Lung microvascular endothelial cell (primary cell): ENCODE data around the gene THBS3. TPM values are rescaled to one million over a fixed set of nuclear protein-coding genes. Genes with fewer than 3 reads are reported as not detected.
"Not testable (repeated sequence)": the region's sequence is repeated elsewhere in the genome, so short reads cannot be mapped to it uniquely, and the experiment has no call there.

Source experiments
- DNase-seq, 2 donors: peaks; one replicate each; pipeline versions ENCODE4 v3.0.0 to v3.0.0-alpha.2; 2010; ENCODE audit warnings: low read depth in 2 of 2
- total RNA-seq: library from RNA; depleted of rRNA; stranded (reverse); fragments of >200 nt; gene quantifications from 2 replicates; pipeline ENCODE4 v1.2.1, GENCODE V29; 2014

THBS3 gene
- total RNA-seq, 1 donor from 2014 or later, result 7.9 TPM

- not testable (repeated sequence) for DNase-seq
Observed at GRCh38 chr1:155189926-155190325, 17.8 kb downstream of the THBS3 start.

- DNase-seq, result no peak
Observed at GRCh38 chr1:155188268-155188667, 19.4 kb downstream of the THBS3 start.

GRCh38 chr1:155187456-155187891 lies 20.2 kb downstream of the THBS3 start:
- DNase-seq, result no peak

DNA sequence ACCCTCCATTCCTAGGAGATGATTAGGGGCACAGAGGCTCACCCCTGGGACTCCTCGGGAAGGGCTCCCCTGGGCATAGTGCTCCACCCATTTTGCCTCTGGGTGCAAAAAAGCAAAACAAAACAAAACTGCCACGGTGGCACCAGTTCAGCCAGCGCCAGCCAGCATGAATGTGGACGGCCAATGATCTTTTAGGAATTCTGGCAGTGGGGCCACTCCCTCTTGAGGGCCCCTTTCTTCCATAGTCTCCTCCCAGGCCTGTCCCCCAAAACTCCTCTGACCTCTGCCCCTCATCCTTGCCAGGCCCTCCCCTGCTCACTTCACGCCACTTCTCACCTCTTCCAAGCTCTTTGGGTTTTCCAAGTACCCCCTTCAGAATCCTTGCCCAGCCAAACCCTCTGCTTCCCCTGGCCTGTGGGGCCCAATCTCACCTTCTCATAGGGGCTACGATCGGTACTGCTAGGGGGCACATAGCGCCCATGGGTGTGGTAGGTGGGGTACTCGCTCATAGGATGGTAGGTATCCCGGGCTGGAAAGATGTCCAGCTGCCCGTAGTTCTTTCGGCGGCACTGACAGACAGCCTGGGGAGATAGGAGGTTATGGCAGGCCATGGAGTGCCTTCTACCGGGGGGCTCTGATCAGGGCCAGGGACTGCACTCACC lies 20.8 kb downstream of the THBS3 start:
- no peak for DNase-seq

DNA sequence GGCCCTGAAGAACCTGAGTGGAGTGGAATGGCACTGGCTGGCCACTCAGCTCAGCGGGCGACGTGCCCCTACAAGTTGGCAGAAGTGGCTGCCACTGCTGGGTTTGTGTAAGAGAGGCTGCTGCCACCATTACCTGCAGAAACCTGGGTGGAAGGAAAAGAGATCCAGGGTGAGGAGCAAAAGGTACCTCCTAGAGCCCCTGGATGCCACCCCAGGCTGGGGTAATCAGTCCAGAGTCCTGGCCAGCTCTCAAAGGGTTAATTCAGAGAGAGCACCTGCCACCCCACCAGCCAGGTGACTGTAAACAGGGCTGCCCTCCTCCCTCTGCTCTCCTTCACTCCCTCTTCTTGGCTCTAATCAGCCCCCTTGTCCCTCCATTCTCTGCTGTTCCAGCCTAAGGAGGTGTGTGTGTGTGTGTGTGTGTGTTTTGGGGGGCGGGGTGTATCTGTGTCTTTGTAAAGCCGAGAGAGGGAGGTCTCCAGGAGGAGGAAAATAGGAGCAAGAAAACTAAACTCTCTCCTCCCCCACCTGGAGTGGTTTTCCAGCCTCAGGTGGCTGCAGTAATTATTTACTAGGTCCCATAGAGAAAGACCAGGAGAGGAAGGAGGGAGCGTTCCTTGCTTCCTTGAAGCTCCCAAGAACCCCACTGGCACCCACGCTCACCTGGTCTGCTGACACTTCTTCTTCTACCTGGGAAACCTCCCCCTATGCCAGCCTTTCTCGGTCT lies 21.5 kb downstream of the THBS3 start:
- no peak for DNase-seq

GRCh38 chr1:155185783-155186066 lies 22.0 kb downstream of the THBS3 start:
- DNase-seq, result no peak

- no peak for DNase-seq
Observed at GRCh38 chr1:155184835-155185782, 22.6 kb downstream of the THBS3 start.

DNA sequence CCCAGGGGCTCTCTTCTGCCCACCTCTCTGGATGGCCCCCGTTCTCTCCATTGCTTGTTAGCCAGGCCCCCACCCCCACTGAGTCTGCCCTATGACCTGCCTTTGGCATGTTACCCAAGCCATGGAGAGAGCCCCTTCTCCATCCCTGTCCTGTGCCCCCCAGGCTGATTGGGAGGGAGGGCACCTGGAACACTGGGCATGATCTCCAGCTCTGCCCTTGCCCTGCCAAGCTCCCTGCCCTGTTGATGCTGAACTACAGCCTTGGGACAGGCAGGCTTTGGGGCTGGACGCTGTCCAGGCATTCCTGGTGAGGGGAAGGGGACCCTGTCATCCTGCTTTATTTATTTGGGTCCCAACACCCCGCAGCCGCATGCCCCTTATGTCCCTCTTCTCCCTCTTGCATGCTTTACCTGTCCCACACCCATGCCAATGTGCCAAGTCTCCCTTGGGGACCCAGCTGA lies 23.3 kb downstream of the THBS3 start:
- DNase-seq, result no peak

- DNase-seq, result no peak
Observed at GRCh38 chr1:155183775-155184221, 23.9 kb downstream of the THBS3 start.

DNA sequence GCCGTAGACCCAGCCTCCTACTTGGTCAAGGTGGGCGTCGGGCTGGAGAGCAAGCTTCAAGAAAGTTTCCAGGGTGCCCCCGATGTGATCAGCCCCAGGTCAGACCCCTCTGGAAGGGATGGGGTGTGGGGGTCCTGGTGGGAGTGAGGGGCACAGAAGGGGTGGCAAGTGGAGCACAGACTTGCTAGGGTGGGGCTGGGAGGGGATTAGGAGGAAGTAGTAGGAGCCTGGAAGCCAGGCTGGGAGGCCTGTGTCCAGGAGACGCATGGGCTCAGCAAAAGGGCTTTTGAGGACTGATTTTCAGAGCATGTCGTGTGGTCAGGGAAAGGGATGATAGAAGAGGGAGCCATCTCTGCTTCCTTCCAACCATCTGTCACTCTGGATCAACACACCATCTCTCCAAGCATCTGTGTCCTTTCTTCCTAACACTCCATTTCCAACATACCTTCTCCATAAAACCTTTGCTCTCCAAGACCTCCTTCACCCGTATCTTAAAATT lies 25.6 kb downstream of the THBS3 start:
- DNase-seq, result no peak

- no peak for DNase-seq
Observed at GRCh38 chr1:155181371-155182051, 26.2 kb downstream of the THBS3 start.

DNA sequence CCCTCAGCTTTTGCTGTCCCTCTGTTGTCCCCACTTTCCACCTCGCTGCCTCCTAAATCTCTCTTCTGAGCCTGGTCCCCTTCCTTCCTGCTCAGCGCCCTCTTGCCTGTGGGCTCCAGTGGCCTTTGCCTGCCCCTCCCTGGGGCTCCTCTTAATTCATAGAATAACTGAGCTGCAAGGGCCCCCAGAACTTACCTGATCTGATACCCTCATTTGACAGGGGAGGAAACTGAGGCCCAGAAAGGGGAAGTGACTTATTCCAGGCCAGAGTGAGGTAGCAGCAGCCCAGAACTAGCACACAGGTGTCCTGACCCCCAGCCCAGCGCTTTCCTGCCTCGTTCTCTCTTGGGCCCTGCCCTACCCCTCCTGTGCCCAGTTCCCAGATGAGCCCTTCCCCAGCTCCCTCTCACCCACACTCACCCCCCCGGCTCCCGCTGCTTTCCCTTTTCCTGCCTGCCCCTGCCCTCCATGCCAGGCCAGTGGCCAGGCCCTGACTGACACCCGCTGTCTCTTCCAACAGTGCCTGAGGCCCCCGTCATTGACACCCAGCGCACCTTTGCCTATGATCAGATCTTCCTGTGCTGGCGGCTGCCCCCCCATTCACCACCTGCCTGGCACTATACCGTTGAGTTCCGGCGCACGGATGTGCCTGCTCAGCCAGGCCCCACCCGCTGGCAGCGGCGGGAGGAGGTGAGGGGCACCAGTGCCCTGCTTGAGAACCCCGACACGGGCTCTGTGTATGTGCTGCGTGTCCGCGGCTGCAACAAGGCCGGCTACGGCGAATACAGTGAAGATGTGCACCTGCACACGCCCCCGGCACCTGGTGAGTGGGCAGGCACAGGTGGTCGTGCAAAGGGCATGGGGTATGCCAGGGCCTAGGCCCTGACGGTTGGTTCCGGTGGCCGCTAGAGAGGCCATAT lies 28.3 kb downstream of the THBS3 start:
- no peak for DNase-seq

DNA sequence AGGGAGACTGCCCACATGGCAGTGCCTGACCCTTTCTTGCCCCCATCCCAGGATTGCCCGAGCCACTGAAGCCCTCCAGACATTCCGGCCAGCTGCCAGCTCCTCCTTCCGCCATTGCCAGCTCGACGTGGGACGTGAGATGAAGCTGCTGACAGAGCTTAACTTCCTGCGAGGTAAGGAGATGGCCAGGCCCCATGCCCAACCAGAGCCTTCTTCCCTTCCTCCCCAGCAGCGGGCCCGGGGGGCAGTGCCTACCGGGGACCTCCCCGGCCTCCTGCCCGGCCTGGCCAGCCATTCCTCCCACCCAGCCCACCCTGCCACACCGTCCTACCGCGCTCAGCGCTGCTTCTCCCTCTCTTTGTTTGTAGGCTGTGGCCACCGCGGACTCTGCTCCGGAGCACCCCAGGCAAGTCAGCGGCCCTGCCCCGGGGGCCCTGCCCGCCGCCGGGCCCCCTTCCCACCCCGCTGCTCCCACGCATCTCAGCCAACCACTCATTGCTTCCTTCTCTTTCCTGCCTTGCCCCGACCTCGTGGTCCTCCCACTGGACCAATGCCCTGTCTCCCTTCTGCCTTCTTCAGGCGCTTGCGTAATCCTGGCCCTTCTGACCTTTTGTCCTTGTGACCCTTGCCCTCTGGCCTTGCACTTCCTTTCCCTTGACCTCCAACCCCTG lies 29.1 kb downstream of the THBS3 start:
- no peak for DNase-seq

GRCh38 chr1:155177918-155178281 lies 29.8 kb downstream of the THBS3 start:
- DNase-seq, result no peak

DNA sequence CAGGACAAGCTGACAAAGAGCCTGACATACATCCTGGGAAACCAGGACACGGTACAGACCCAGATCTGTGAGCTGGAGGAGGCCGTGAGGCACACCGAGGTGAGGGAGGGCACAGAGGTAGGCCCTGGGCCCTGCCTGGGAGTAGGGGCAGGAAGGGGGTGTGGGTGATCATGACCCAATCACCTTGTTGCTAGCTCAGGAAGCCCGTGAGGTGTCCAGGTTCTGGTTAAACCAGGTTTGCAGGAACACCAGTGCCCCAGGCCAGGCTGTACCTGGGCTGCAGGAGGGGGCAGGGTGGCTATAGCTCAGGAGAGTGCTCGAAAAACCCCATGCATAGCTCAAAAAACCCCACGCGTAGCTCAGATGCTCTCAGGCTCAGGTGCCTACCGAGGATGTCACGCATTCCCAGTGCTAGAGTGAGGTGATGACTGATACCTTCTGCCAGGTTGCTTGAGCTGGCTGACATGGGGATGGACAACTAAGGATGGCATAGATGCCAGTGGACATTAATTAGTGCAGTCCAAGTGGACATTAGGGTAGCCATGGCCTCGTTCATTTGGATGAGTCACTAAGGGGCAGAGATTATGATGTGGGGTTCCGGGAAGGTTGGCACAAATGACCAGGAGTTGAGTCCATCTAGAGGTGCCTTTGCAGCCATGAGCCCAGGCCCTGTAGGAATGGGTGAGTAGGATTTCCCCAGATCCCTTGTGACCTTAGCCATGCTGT lies 30.3 kb downstream of the THBS3 start:
- DNase-seq, result no peak

GRCh38 chr1:155176544-155177071 lies 31.1 kb downstream of the THBS3 start:
- DNase-seq, result peak; percentile 71 to 76

DNA sequence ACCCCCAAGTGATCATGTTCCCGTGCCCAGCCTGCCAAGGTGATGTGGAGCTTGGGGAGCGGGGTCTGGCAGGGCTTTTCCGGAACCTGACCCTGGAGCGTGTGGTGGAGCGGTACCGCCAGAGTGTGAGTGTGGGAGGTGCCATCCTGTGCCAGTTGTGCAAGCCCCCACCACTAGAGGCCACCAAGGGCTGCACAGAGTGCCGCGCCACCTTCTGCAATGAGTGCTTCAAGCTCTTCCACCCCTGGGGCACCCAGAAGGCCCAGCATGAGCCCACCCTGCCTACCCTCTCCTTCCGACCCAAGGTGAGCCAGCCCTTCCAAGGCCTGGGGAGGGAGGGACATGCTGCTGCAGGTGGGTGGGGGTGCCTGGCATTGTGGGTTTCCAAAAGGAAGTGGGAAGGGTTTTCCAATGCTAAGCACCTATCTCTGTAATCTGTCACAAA lies 31.7 kb downstream of the THBS3 start:
- DNase-seq, result no peak

DNA sequence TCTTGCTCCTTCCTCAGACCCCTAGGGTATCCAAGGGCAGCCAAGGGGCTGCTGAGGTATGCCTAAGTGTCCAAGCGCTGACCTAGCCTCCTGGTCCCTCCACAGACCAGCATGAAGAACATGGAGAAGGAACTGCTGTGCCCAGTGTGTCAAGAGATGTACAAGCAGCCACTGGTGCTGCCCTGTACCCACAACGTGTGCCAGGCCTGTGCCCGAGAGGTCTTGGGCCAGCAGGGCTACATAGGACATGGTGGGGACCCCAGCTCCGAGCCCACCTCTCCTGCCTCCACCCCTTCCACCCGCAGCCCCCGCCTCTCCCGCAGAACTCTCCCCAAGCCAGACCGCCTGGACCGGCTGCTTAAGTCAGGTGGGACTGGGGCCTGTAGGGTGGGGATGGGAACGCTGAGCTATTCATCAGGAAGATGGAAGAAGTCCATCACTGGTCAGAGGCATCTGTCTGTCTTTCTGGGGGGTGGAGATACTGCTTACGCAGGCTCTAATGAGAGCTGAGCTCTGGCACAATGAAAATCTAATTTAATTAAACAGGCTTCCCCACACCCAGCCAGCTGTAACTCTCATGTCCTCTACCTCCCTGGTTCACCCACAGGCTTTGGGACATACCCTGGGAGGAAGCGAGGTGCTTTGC lies 32.3 kb downstream of the THBS3 start:
- no peak for DNase-seq
